GM18873 (cell line): ENCODE results near the gene VRK1.
A peak's percentile ranks its signal among the peaks of the same experiment; 100 is the strongest.
"Not testable (repeated sequence)": the region's sequence is repeated elsewhere in the genome, so short reads cannot be mapped to it uniquely, and the experiment has no call there.

ENCODE experiments used
- ATAC-seq: cut with Tn5 transposase; IDR thresholded peaks from one replicate; pipeline ENCODE4 v1.9.1; 2021; ENCODE audit warnings: mild to moderate bottlenecking, moderate library complexity, moderate number of reproducible peaks; ENCODE audit not compliant: unreplicated experiment, low FRiP score

The VRK1 gene, protein sequence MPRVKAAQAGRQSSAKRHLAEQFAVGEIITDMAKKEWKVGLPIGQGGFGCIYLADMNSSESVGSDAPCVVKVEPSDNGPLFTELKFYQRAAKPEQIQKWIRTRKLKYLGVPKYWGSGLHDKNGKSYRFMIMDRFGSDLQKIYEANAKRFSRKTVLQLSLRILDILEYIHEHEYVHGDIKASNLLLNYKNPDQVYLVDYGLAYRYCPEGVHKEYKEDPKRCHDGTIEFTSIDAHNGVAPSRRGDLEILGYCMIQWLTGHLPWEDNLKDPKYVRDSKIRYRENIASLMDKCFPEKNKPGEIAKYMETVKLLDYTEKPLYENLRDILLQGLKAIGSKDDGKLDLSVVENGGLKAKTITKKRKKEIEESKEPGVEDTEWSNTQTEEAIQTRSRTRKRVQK

DNA sequence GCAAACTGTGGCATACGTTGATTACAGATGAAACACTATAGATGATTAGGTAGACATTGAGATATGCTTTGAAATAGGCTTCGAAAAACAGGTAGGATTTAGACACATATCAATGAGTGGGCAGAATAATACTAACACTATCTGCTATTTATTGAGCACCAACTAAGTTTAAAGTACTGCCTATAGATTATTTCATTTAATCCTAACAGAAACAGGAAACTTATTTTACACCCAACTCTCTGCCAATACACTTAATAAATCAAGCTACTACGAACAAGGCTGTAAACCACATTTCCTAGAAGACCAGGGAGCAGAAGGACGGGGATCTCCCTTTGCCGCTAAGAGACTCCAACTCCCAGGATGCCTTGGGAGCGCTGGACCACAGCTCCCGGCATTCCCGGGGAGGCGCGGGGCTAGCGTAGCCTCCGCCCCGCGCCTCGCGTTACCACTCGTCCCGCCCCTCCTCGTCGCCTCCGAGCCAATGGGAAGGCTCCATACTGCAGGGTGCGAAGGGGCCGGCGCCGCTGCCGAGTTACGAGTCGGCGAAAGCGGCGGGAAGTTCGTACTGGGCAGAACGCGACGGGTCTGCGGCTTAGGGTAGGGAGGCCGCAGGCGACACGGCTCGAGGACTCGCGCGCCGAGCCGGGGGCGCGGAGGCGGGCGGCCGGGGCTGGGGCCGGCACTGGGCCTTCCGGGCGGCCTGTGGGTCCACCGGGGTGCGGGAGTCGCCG is at the start of gene VRK1:
Gene VRK1, plus strand, starts transcription at position 532 of the 731 bp plus-strand sequence. CDS start 36,090 bp downstream, outside the sequence.
- ATAC-seq, result peak; percentile 87

DNA sequence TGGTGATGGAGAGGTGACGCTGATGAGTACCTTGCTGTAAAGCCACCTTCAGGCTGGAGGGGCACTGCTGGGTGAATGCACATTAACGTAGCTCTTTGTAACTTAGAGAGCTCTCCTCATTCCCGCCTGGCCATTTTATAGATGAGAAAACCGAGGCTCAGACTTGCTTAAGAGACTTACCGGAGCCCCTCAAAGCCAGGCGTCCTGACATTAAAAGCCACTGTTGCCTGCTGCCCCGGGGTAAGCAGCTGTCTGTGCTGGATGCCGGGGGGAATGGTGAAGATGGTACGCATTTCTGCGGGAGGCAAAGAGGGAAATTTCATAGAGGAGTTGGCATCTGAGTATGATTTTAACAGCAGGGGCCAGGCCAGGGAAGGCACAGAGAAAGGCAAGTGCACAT is 49.6 kb upstream of the VRK1 start:
- ATAC-seq, result no peak

DNA sequence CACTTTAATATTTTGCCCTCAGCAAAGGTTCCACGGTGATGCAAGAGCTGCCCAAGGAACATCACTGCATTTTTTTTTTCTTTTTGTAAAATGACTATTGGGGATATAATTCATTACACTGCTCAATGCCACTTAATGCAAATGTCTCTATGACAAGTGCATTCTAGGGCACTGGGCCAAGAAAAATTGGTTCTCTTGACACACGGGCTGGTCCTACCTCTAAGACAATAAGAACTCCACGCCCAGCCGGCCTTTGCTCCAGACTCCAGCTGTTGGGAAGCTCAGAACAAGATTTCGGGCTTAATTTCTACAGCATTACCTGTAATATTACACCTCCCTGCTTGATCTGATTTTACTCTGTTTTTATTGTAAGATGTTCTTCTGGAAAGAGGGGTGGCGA is 48.8 kb upstream of the VRK1 start:
- ATAC-seq, result no peak

DNA sequence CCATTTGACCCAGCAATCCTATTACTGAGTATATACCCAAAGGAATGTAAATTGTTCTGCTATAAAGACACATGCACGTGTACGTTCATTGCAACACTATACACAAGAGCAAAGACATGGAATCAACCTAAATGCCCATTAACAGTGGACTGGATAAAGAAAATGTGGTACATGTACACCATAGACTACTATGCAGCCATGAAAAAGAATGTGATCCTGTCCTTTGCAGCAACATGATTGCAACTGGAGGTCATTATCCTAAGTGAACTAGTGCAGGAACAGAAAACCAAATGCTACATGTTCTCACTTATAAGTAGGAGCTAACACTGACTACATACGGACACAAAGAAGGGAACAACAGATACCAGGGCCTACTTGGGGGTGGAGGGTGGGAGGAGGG is 45.7 kb upstream of the VRK1 start:
- ATAC-seq, result no peak

DNA sequence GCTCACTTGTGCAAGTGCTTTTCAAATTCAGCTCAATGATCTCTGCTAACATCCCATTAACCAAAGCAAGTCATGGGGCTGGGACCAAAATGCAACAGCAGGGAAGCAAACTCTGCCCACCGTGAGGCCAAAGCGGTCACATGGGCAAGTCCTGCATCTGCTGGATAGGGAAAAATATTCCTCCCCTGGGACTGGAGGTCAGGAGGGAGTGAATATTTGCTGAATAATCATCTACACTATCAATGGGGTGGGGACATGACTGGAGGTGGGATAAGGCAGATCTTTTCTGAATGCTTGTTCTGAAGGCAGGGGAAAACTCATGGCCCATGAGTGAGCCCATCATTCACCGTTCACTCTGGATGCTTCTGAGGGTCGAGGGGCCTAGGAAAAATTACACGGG is 45.1 kb upstream of the VRK1 start:
- no peak for ATAC-seq

DNA sequence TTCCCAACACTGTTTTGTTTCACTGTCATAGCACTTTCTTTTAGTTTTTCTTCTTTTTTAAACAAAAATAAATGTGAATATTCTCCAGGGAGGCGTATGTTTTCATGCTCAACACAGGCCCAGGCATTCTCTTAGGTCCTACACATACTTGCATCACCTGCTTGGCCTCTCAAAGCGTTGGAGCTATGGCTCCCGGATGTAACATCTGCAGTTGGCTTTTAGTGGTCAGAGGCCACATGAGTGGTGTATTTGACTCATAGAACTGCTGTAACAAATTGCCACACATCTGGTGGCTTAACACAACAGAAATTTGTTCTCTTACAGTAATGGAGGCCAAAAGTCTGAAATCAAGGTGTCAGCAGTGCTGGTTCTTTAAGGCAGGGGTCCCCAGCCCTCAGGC is 44.6 kb upstream of the VRK1 start:
- ATAC-seq, result no peak

DNA sequence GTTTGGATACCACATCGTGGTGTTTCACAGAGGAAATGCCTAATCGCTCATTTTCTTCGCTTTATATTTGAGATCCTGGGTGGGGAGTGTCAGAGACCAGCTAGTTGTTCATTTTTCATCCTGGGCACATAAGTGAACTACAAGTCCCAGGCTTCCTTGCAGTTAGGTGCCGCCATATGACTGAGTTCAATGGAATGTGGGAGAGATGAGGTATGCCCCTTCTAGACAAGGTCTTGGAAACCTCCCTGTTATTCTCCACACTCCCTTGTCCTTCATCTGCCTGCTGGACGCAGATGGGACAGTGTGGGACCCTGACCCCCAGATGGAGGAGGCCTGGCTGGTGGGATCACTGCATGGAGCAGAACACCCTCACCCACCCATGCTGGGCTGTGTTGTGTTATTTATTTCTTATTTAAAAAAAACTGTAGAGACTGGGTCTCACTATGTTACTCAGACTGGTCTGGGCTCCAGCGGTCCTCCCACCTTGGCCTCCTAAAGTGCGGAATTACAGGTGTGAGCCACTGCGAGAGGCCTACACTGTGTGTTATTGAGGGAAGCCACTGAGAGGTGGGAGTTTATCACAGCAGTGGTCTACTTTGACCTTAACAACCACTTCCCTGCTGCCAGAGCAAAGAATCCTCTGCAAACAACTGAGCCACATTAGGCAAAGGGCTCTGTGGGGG is 42.9 kb upstream of the VRK1 start:
- ATAC-seq, result no peak

DNA sequence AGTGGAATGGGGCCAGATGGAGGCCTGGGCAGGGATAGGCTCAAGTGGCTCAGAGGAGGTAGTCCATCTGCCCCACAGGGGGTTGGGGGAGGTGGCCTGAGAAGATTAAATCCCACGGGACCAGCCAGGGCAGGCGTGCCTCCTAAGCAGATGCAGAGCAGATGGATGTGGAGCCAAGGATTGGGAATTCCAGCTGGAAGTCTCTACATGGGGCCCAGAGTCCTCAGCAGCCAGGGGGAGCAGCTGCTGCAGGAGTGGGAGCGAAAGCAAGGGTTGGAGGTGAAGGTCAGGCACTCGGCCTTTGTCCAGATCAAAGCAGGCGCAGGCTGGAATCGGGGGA is 42.4 kb upstream of the VRK1 start:
- ATAC-seq, result no peak

DNA sequence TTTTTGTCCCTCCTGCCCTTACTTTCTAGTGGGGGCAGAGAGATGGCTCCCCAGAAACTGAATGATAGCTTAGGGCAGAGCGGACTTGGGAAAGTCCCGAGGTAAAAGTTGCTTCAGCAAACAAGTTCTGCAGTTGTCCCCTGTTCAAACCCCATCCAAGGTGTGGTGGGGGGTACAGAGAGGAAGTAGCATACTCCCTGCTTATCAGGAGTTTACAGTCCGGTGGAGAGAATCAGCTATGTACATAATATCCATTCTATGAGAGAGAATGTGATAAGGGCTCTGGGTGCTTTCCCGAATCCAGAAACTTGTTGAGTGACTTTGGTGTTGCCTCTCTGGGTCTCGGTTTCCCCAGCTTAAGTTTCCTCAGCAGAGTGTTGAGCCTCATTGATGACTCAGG is 40.4 kb upstream of the VRK1 start:
- ATAC-seq, result no peak

DNA sequence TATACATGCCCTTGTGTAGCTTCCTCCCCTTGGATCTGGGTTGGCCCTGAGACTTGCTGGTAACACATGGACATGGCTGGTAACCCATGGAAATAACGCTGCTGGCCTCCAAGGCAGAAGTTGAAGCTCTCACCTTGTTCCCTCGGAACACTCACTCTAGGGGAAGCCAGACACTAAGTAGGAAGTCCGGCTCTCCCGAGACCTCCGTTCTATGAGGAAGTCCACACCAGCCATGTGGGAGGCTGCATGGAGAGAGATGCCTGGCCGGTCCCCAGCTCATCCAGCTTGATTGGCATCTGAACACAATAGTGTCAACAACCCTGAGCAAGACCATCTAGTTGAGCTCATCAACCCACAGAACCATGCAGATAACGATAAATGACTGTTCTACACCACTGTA is 39.7 kb upstream of the VRK1 start:
- no peak for ATAC-seq

DNA sequence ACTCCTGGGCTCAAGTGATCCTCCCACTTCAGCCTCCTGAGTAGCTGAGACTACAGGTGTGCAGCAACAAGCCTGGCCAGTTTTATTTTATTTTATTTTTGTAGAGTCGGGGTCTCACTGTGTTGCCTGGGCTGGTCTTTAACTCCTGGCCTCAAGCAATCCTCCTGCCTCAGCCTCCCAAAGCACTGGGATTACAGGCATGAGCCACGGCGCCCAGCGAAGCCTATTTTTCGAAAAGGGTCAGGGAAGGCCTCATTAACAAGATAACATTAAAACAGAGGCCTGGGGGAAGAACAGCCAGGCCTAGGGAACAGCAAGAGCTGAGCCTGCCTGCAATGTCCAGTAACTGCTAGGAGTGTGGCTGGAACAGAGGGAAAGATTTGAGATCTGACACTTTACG is 36.1 kb upstream of the VRK1 start:
- ATAC-seq, result no peak

DNA sequence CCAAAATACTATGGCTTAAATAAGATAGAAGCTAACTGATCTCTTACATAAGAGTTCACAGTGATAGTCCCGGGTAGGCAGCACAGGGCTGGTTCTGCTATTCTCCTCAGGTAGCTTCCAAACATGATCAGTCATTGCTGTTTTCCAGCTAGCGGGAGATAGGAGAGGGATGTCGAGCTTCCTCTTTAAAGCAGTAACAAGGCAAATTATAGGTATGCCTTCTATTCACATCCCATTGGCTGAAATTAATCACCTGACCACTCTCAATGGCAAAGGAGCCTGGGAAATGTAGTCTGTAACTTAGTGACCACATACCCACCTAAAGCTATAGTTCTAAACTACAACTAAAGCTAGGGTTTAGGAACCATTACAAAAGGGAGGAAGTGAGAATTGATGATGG is 34.5 kb upstream of the VRK1 start:
- peak; percentile 93 for ATAC-seq

DNA sequence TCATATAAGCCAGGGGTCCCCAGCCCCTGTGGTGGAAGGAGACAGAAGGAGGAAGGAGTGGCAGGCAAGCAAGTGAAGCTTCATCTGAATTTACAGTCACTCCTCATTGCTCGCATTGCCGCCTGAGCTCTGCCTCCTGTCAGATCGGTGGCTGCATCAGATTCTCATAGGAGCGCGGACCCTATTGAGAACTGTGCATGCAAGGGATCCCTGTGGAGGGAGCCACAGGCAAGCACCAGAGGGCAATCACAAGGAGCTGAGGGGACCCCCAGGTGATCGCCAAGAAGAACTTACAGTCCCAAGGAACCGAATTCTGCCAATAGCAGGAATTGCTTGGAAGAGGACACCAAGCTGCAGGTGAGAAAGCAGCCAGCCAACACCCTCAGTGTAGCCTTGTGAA is 33.2 kb upstream of the VRK1 start:
- no peak for ATAC-seq

DNA sequence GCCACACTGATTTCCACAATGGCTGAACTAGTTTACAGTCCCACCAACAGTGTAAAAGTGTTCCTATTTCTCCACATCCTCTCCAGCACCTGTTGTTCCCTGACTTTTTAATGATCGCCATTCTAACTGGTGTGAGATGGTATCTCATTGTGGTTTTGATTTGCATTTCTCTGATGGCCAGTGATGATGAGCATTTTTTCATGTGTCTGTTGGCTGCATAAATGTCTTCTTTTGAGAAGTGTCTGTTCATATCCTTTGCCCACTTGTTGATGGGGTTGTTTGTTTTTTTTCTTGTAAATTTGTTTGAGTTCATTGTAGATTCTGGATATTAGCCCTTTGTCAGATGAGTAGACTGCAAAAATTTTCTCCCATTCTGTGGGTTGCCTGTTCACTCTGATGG is 32.0 kb upstream of the VRK1 start:
- ATAC-seq, result not testable (repeated sequence)

DNA sequence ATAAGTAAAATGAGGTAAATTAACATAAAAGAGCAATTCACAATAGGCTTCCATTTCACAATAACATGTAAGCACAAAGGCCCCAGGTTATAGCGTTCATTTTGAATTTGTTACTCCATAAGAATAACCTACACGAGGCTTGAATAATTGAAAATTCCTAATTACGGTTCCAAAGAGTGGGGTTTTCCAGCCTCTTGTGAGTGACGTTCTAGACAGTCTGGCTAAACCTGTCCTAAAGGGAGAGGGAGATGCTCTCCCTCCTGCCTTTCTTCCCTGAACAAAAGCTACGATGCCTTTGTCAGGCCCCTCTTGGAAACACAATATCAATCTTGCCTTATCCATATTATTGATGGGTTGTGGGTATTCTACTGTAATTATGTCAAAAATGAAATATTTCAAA is 24.3 kb upstream of the VRK1 start:
- ATAC-seq, result no peak

DNA sequence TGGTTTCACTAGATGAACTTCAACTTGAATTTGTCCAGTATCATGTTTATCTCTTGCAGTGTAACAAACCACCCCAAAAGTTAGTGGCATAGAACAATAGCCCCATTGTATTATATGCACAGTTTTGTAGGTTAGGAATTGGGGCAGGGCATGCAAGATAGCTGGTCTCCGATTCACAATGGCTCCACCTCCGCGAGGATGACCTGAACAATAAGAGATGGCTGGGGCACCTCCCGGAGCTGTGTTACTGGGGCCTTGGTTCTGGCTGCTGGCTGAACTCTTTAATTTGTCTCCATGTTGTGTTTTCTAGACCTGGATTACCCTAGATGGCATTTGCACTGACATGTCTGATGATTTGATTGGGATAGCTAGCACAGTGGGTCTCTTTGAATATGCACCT is 20.4 kb upstream of the VRK1 start:
- no peak for ATAC-seq

DNA sequence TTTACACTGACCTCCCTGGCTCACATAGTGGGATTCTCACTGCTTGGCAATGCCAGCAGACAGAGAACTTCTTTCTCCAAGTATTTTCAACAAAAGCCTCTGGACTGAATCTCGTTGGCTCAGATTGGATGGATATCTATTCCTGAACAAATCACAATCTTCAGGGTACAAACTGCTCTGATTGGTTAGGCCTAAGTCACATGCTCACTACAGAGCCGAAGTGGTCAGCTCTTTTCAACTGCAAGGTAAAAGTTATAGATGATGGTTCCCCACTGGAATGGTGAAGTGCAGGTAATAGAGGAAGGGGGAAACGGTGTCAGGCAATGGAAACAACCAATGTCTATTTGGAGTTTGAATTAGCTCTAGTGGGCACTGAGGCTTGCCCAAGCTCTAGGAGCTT is 16.7 kb upstream of the VRK1 start:
- no peak for ATAC-seq

DNA sequence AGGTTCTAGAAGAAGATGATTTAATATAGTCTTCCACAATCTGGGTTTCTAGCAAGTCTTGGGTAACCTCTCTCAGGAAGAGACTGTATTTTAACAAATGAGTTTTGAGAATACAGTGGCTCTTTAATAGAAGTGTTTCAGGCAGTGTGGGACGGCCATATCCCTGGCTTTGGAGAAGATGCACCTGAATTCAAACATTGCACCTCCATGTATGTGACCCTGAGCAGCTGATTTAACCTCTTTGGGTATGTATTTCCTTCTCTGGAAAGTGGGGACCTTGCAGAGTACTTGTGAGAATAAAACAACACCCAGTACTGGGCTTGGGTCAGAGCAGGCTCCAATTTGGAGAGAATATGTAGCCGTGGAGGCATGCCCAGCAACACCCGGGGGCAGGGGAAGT is 15.8 kb upstream of the VRK1 start:
- ATAC-seq, result no peak

DNA sequence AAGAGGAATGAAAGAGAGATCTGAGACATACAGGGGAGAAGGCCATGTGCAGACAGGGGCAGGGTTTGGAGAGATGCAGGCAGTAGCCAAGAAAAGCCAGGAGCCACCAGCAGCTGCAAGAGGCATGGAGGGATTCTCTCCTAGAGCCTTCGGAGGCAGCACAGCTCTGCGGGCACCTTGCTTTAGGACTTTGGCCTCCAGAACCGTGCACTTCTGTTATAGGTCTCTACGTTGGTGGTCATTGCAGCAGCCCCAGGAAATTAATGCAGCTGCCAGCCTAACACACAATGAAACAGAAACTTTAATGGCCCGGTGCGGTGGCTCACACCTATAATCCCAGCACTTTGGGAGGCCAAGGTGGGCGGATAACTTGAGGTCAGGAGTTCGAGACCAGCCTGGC is 14.7 kb upstream of the VRK1 start:
- no peak for ATAC-seq

DNA sequence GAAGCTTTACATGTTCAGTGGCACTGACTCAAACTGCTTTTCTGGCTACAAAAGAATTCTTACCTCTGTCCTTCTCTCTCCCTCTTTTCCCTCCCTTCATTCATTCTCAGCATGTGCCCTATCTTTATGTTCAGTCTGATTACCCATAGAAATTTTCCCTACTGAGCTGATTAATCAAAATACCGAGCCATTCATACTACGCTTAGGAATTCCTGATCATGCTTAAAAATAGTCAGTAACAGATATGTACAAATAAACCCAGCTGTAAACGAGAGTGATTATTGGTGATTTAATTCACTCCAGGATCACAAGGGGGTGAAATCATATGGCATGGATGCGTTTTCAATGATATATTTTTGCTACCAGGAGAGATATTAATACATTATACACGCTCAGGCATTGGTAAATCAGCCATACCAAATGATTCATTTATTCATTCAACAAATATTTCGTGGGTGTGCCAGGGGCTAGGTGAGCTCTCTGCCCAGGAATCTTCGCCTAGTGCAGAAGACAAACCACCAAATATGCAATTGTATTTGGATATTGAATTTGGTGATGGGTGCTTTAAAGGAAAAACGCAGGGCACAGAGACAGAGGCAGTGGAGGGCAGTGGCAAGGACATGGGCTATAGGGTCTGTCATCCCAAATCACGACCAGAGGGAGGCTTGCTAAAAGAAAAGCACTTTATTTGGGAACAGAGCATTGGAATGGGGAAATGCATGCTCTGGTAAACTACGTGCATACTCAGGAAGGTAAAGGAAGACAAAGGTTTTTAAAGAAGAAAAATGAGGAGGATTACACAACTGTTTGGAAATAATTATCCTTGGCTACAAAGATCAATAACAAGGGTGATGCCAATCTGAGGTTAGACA is 13.9 kb upstream of the VRK1 start:
- no peak for ATAC-seq

DNA sequence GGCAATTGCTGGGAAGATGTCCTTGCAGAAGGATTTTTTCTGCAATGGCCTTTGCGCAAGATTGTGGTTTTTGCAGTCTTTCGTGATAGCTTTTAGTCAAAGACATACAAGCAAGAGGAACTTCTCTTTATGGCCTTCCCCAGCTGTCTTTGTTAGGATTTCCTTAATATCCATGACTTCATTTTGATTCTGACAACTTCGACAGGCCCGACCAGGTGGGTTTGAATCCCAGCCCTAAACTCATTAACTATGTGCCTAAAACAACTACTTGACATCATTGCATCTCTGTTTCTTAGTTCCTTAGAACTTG is 13.3 kb upstream of the VRK1 start:
- ATAC-seq, result no peak
